ENCODE results near the gene MAFG.

MAFG gene

DNA sequence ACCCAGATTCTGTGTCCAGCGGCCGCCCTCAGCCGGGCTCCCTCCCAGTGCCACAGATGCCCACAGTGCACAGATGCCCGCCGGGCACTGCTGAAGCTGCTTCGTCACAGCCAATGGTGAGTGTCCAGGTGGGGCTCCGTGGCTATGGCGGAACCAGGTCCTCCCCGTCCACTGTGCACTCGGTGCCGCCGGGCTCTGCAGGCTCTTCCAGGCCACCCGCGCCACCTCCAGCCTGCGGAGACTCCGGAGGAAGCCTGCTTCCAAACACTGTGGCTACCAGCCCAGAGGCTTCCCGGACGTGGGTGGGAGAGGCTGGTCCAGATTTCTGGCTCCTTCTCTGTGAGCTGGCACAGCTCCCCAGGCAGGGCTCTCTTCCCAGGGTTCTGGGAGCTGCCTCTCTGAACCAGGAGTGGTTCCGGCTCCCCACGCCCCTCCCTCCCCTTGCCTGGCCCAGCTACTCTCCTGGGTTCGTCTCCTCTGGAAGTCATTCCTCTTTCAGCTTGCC is 12.4 kb upstream of the MAFG start:
- DNase-seq (ENCODE audit: low read depth in 3 of 3), result no peak

DNA sequence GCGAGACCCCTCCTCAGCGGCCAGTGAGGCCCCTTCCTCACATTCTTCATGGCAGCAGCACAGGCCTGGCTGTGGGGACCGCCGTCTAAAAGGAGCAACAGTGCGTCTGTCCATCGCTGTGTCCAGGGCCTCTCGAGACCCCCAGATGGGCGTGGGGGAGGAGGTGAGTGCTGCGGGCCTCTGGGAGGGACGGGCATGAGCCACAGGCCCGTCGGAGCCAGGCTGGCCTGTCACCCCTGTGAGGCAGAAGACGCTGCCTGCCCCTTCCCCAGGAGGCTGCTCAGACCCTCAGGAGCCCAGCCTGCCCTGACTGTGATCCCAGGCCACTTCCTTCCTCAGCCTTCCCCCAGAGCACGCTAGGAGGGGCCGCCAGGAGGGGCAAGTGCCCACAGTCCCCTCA is 11.7 kb upstream of the MAFG start:
- DNase-seq (ENCODE audit: low read depth in 3 of 3), result no peak

- DNase-seq (ENCODE audit: low read depth in 3 of 3), result no peak
Observed at GRCh38 chr17:81935709-81936084, 8.2 kb upstream of the MAFG start.

DNA sequence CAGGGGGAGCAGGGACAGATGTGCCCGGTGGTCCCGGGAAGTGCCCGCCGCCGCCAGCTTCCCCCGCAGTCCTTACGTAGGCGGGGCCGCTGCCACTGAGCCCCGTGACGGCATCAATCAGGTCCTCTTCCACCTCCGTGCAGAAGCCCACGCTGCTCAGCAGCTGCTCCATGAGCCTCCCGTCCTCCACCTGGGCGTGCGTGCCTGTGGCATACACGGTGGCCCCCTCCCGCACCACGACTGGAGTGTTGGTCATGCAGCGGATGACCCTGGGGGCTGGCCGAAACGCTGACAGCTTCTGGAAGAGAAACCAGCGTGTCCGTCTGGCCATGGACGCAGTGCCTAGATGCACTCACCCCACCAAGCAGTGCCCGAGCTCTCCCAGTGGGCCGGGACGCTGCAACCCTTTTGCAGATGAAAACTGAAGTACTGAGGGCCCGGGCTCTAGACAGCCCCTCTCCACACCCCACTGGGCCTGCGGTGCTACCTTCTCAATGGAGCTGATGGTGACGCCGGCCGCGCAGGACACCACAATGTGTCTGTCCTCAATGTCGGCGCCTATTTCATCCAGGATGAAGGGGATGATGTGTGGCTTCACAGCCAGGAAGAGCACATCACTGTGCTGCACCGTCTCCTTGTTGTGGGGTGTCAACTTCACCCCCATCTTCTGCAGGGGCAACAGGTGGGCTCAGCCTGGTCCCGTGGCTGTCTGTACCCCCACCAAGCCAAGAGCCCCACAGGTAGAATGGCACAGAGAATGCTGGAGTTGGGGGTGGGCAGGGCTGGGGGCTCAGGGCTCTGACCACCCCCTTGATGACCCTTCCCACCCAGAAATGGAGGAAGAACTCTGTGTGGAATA is 7.5 kb upstream of the MAFG start:
- no peak for DNase-seq (ENCODE audit: low read depth in 3 of 3)

GRCh38 chr17:81934098-81934757 is 6.7 kb upstream of the MAFG start:
- no peak for DNase-seq (ENCODE audit: low read depth in 3 of 3)

DNA sequence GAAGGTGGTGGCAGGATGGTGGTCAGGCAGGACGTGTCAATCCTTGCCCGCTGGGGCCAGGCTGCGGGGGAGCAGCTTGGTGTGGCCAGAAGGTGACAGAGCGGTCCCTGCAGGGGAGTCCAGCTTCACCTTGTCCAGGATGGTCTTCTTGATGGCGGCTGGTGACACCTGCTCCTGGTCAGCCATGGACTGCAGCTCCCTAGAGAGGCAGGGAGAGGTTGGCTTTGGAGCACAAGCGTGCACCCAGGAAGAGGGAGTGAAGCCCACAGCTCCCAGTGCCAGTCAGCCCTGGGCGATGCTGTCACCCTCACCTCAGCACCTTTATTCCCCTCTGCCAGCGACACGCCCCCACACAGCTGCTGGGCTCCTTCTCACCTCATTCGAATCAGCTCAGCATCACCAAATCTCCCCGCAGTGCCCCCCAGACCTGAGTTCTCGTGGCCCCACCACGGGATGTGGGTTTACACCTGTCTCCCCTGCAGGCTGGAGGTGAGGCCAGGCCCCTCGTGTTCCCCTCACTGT is 5.7 kb upstream of the MAFG start:
- DNase-seq (ENCODE audit: low read depth in 3 of 3), result no peak

DNA sequence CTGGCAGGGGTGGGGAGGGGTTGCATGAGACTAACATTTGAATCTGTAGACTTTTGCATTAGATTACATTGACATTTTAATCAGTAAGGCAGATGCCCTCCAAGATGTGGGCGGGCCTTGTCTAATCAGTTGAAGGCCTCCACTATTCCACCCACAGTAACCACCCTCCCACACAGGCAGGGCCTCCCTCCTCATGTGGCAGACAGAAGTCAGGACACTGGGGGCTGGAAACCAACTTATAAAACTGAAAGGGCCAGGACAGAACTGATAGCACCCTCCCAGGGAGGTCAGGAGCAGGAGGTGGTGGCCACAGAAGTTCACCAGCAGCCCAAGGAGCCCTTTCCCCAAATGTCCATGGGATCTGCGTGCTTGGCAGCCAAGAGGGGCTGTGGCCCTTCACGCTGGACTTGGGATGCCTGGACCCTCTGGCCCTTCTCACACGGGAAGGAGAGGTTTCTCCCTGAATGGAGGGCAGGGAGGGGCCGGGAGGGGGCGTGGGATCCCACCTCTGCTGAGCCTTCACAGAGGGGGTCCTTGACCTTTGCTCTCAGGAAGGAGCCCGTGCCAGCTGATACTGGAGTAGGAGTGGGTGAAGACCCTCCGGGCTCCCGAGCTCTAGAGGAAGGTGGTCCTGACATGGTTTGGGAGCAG is 4.9 kb upstream of the MAFG start:
- DNase-seq (ENCODE audit: low read depth in 3 of 3), result no peak

DNA sequence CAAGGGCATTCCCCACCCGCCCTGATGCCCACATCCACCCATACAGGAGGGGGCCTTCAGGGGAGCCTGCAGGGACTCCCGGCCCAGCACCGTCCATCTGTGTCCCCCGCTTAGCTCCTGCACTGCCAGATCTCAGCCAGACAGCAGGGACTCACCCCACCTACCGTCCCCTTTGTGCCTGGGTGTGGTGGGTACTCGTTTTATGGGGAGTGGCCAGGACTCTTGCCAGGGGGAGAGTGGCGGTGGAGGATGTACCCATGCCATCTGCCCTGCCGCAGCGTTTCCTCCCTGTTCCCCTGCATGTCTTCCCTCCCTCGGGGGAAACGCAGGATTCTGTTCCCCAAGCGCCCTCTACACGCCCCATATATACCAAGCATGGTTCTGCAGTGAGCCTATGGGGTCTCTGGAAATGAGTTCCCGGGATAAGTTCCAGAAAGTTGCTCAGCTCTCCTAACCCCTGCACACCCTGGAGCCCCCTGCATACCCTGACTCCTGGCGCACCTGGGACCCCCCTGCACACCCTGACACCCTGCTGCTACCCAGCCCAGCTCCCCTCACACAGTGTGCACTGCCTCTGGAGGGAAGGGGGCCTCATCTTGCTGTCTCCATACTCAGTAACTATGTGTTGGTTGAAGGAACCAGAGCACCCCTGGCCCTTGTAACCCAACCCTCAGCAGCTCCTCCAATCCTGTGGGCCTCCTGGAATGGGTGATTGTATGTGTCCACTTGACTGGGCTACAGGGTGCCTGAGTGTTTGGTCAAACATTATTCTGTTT is 4.2 kb upstream of the MAFG start:
- no peak for DNase-seq (ENCODE audit: low read depth in 3 of 3)

DNA sequence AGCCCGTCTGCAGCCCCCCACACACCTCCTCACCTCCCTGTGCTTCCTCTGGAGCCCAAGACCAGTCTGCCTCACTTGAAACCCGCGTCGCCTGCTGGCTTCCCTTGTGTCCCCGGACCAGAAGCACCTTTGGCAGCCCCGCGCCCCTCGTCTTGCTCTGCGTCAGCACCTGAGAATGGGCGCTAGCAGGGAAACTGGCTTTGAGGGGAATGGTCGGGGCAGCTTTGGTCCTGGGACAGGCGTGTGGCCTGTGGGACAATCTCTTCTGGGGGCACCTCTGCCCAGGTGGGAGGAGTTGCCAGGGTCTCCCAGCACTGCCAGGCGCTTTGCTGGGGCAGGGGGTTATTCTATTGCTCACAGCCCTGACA is 3.6 kb upstream of the MAFG start:
- no peak for DNase-seq (ENCODE audit: low read depth in 3 of 3)

DNA sequence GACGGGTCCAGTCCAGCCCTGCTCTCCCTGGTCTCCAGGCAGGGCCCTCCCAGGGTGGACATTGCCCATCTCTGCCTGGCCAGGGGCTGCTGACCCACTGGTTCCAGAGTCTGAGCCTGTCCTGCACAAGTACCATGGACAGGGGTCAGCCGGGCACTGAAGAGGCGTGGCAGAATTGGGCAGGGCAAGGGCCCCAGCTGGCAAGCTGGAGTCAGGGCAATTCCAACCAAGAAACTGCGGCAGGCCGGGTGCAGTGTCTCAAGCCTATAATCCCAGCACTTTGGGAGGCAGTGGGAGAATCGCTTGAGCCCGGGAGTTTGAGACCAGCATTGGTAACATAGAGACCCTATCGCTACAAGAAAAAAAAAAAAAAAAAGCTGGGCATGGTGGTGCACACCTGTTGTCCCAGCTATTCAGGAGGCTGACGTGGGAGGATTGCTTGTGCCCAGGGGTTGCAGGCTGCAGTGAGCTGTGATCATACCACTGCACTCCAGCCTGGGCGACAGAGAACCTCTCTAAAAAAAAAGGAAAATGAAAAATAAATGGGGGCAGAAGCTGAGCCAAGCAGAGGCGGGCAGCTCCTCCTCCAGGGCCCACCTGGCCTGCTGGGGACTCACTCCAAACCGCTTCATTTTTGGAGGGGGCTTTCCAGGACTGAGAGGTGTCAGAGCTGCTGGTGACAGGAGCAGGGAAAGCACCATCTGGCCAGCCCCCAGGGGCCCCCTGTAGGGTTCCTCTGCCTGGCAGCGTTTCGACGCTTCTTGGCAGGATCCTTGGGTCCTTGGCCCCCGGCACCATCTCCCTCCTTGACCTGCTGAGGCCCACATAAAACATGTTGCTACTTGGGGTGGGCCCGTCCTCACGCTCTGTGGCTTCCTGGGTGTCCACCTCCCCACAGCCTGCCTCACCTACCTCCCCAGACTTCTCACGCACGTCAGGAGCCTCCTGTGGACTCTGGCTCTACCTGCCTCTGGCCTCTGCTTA is 2.9 kb upstream of the MAFG start:
- no peak for DNase-seq (ENCODE audit: low read depth in 3 of 3)

DNA sequence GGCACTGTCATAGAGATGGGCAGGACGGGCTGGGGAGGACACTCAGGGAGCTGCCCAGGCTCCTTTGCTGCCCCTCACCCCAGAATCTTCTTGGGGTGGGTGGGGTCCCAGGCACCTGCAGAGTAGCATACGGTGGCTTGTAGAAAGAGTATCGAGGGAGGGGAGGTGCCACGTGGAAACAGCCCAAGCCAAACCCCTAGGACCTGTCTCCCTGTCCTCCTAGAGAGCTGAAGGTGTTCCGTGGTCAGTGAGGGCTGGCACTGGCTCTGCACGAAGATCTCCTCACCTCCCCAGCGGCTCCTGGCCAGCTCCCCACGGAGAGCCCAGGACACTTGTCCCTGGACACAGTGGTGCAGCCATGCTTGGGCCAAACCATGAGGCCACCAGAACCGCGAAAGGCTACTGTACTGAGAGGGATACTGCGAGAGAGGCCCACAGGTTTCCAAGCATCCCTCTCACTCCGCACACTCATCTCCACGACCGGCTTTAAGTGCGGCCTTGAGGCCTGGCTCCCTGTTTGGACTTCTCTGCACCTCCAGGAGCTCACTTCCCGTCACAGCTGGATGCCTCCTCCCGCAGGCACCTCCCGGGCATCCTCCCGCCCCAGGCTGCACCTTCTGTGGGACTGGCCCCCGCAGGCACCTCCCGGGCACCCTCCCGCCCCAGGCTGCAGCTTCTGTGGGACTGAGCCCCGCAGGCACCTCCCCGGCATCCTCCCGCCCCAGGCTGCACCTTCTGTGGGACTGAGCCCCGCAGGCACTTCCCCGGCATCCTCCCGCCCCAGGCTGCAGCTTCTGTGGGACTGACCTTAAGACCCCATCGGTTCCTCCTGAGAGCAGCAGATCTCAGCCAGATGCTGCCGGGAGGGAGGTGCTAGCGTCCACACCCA is 2.0 kb upstream of the MAFG start:
- DNase-seq (ENCODE audit: low read depth in 3 of 3), result no peak

DNA sequence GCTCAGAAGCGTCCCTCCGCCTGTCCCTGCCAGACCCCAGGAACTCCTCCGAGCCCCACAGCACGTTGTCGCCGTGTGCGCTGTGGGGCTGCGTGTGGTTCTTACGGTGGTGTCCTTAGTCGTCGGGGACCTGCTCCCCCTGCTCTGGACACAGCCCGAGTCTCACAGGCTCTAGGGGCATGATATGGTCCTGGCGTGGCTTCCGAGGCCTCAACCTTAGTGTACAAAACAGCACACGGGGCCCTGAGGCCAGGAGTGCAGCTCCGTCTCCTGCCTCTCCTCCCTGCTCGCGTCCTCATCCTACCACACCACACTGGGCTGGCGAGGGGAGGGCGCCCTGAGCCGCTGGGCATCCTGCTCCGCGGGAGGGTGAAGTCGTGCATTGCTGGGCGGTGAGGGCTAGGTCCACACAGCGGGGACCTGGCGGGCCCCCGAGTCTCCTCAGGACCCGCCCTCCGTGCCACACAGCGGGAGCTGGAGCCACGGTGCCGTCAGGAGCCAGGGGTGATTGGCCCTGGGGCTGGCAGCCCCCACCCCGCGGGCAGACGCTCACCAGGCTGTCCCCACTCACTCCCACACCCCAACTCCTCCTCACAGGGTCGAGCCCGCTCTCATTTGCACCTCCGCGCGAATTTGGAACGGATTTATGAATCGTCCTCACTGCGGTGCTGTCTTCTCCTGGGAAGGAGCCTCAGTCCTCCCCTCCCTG is 1.2 kb upstream of the MAFG start:
- DNase-seq (ENCODE audit: low read depth in 3 of 3), result no peak

DNA sequence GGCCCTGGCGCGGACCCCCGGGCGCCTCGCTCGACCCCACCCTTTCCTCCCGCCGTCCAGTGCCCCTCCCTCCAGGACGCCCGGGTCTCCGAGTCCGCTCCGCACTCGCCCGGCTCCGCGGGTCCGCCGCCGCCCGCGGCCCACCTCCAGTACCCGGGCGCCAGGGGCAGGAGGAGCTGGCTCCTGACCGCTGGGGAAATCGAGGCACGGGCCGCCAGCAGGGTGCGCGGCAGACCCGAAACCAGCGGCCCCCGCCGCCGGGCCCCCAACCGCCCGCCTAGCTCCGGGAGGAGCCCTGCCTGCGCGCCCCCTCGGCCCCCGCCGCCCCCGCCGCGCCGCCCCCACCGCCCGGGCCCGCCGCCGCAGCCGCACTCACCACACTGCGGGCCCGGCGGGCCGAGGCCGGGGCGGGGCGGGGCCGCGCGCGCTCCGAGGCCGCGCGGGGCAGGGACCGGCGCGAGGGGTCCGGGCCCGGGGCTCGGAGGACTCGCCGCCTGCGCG is 333 bp downstream of the MAFG start:
- DNase-seq (ENCODE audit: low read depth in 3 of 3), result no peak

GRCh38 chr17:81926451-81927151 is 934 bp downstream of the MAFG start:
- DNase-seq (ENCODE audit: low read depth in 3 of 3), result peak; percentile 28 to 69 (median 44)

DNA sequence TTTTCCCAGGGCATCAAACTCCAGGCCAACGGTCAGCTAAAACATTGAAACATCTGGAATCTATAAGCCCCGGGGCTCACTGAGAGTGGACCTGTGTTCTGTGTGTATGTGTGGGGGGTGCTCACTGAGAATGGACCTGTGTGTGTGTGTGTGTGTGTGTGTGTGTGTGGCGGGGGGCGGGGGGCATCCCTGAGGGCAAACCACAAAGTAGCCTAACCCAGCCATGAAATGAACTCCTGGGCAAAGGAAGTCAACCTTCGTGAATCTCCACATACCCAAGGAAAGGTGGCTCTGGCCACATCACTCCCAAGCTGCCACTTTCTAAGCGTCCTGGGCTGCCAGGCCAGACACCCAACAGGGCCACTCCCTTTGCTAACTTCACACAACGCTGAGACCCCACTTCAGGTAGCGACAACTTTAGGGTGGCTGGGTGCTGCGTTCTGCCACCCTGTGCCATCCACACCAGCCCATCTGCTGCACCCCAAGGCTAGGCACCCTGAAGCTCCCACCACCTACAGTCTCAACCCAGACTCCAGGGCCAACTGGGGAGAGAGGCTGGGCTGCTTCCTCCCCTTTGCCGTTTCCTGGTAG is 1.6 kb downstream of the MAFG start:
- DNase-seq (ENCODE audit: low read depth in 3 of 3), result no peak

GRCh38 chr17:81924557-81925532 is 2.7 kb downstream of the MAFG start:
- no peak for DNase-seq (ENCODE audit: low read depth in 3 of 3)

Measured in stimulated activated CD4-positive, alpha-beta T cell treated with anti-CD3 and anti-CD28 coated beads, TNF-alpha, amount 100 ng/mL, for 24 hours (primary cell).